Right lobe of liver (tissue), 6 donors: ENCODE measurements around the gene MACROD1. TPM values are rescaled to one million over a fixed set of nuclear protein-coding genes. Genes with fewer than 3 reads are reported as not detected.

ENCODE experiments used
- ATAC-seq, 4 donors: fragments of 200-7000 bp; cut with Tn5 transposase; one replicate each; pipeline ENCODE4 v1.9.1; 2020; ENCODE audit warnings: mild to moderate bottlenecking in 4 of 4, moderate library complexity in 4 of 4
- DNase-seq, 3 donors: peaks; one replicate each; pipeline ENCODE4 v3.0.0-alpha.2; 2020
- H3K27ac ChIP-seq, 3 donors: fragments of 200-600 bp; one replicate each; pipeline ENCODE4 v1.8.0; 2022
- H3K27me3 ChIP-seq, 2 donors: fragments of 200-600 bp; one replicate each; pipeline ENCODE4 v1.8.0; 2022
- H3K36me3 ChIP-seq, 4 donors: fragments of 200-600 bp; sonication (generic) in 1 of 4; one replicate each; pipeline versions ENCODE4 v1.5.1 to v1.8.0; 2017 to 2022; ENCODE audit warnings: control low read depth in 1 of 4
- H3K4me1 ChIP-seq, 4 donors: fragments of 200-600 bp; sonication (generic) in 1 of 4; one replicate each; pipeline versions ENCODE4 v1.5.1 to v1.8.0; 2017 to 2022; ENCODE audit warnings: control low read depth in 1 of 4
- H3K4me3 ChIP-seq, 3 donors: fragments of 200-600 bp; one replicate each; pipeline ENCODE4 v1.8.0; 2022
- H3K9me3 ChIP-seq, 4 donors: fragments of 200-600 bp; sonication (generic) in 1 of 4; one replicate each; pipeline versions ENCODE4 v1.5.1 to v1.8.0; 2017 to 2022; ENCODE audit warnings: control low read depth in 1 of 4
- POLR2A ChIP-seq: fragments of 450-650 bp; IDR thresholded peaks from one replicate; pipeline ENCODE4 v1.6.1; 2017; ENCODE audit warnings: antibody characterized with exemption, mild to moderate bottlenecking
- WGBS: methylation state at CpG from one replicate; pipeline ENCODE4 v1.1.6; 2018; ENCODE audit warnings: low coverage, low lambda C conversion rate; ENCODE audit not compliant: insufficient coverage; ENCODE audit errors: missing lambda C conversion rate; 5-methylcytosine and 5-hydroxymethylcytosine counted together
- intact Hi-C, 2 donors: fragments of 100-400 bp; cut with DNase I; formaldehyde crosslinking; loops; one replicate each; pipeline versions ENCODE4 v1.11.2 to v1.14.1; 2022
- total RNA-seq, 6 experiments: library from RNA; depleted of rRNA in 2 of 6; stranded (reverse); fragments of >200 nt in 2 of 6; fragmentation: NEBNext Ultra II Directional in 3 of 6; extraction: Animal tissue kit (Norgen Biotek cat#: 25700) in 3 of 6; gene quantifications; one replicate each; pipeline versions ENCODE4 v1.1.0 to v1.2.4, GENCODE V29; 2016 to 2023
- TF ChIP-seq, protein P1 (sequence below), 4 donors: fragments of 200-600 bp in 3 of 4; fragments of 450-650 bp in 1 of 4; IDR thresholded peaks; one replicate each; pipeline versions ENCODE4 v1.5.1 to v1.8.0; 2016 to 2022; ENCODE audit warnings: antibody characterized with exemption in 4 of 4, mild to moderate bottlenecking in 2 of 4
- donor health status: DM: no; HTN: yes; CAD: no.
- donor health status: DM: no; HTN: no; CAD: no.
- donor health status: DM: no; HTN: no; CAD: no.
- donor health status: DM: no; HTN: yes; CAD: no.
- donor health status: DM: no; HTN: yes; CAD: no.

Gene MACROD1
- total RNA-seq, 6 experiments from 2014 or later: 12.3 to 219 (median 27.8) TPM

DNA sequence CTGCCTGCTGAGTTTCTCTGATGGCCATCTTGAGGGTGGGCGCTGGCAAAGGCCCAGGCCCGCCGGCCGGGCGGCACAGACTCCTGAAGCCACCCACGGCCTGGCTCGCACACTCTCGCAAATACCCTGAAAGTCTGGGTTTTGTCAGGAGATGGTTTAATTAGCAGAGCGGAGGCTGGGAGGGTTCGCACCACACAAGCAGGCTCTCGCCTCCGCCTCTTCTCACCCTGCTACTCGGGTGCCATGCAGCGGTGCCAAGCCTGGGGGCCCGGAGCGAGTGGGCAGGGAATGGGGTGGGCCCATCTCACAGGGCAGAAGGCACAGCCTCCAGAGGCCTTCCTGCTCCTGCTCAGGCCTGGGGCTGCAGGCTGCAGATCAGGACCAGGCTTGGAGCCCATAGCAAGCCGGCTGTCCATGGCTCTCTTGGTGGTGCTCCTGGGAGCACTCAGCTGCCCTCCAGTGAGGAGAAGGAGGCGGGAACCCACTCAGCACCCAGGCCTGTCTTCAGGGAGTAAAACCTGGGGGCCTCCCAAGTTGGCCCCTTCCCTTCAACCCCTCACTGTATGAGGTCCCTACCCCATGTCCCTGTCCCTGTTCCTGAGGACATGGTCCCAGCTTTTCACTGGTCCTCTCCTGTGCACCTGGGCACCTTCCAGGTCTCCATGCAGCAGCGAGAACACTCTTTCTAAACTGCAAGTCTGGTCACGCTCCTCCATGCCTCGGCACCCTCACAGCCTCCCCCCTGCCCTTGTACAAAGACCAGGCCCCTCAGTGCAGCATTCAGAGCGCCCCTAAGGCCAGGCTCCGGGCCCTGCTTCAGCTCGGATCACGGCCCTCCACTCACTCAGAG lies 68.2 kb downstream of the MACROD1 start:
- TF ChIP-seq POLR2A: no peak
- TF ChIP-seq, protein P1, sequence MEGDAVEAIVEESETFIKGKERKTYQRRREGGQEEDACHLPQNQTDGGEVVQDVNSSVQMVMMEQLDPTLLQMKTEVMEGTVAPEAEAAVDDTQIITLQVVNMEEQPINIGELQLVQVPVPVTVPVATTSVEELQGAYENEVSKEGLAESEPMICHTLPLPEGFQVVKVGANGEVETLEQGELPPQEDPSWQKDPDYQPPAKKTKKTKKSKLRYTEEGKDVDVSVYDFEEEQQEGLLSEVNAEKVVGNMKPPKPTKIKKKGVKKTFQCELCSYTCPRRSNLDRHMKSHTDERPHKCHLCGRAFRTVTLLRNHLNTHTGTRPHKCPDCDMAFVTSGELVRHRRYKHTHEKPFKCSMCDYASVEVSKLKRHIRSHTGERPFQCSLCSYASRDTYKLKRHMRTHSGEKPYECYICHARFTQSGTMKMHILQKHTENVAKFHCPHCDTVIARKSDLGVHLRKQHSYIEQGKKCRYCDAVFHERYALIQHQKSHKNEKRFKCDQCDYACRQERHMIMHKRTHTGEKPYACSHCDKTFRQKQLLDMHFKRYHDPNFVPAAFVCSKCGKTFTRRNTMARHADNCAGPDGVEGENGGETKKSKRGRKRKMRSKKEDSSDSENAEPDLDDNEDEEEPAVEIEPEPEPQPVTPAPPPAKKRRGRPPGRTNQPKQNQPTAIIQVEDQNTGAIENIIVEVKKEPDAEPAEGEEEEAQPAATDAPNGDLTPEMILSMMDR (IDR thresholded peaks at IDR 0.05): no peak
- H3K4me1 ChIP-seq: peaks cover 0 to 13% (median 5%) of the 10 kb centered on the region in 4 donors
- H3K27me3 ChIP-seq: no peaks in the 10 kb centered on the region
- no peak overlapping the region for H3K4me3 ChIP-seq
- no peak overlapping the region for H3K27ac ChIP-seq
- H3K9me3 ChIP-seq: no peaks in the 10 kb centered on the region
- H3K36me3 ChIP-seq: no peaks in the 10 kb centered on the region
- DNase-seq: no peak
- ATAC-seq: no peak
- 92% methylated on average over 11 of the region's 25 CpGs for WGBS
- intact Hi-C loops: no loop called here

DNA sequence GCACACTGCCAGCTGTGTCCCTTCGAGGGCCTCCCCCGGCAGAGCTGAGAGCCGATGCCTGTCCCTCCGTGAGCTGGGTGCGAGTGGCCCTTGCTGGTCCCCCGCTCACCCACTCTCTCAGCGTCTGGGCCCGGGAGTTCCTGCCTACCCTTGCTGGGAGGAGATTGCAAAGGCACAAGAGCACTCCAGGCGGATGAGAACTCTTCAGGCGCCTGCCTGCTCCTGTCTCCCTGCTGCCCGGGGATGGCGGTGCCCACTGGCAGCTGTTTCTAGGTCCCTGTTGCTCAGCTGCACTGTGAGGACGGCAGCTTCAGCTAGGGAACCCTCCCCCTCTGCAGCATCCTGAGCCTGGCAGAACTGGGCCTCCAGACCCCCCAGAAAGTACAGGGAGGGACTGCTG lies 69.1 kb downstream of the MACROD1 start:
- DNase-seq (no peak), ATAC-seq (no peak)
- whole genome bisulfite sequencing: no CpG with 5 or more reads among the region's 13 CpGs
- intact Hi-C loops: no loop called here
- Histone ChIP-seq H3K27ac (no peak overlapping the region), H3K4me3 (no peak overlapping the region), H3K9me3 (no peaks in the 10 kb centered on the region), H3K36me3 (no peaks in the 10 kb centered on the region), H3K27me3 (no peaks in the 10 kb centered on the region), H3K4me1 (peaks cover 0 to 20% (median 6%) of the 10 kb centered on the region in 4 donors)
- TF ChIP-seq POLR2A: no peak
- TF ChIP-seq, protein P1 (IDR thresholded peaks at IDR 0.05): no peak

DNA sequence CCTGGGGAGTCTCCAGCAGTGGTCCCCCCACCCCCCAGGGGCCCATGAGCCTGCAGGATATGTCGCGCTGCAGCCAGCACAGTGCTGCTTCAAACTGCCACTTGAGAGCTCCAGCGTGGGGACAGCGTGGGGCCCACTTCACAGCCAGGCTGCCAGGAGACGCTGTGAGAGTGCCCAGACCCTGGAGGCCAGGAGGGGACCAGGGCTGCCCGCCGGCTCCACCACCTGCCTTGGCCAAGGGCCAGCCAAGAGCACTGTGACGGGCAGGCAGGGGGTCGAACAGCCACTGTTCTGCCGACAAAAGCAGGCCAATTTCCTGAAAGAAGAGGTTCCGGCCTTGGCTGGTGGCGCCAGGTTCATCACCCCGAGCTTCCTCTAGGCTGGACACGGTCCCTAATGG lies 70.0 kb downstream of the MACROD1 start:
- no peak for DNase-seq
- TF ChIP-seq, protein P1 (IDR thresholded peaks at IDR 0.05): no peak
- no peak for TF ChIP-seq POLR2A
- no peak overlapping the region for H3K27ac ChIP-seq
- ATAC-seq: no peak
- no peak overlapping the region for H3K4me3 ChIP-seq
- 60% methylated on average over 3 of the region's 14 CpGs for WGBS
- intact Hi-C loops: no loop called here
- H3K36me3 ChIP-seq: no peaks in the 10 kb centered on the region
- peaks cover 0 to 28% (median 6%) of the 10 kb centered on the region in 4 donors for H3K4me1 ChIP-seq
- H3K27me3 ChIP-seq: no peaks in the 10 kb centered on the region
- H3K9me3 ChIP-seq: no peaks in the 10 kb centered on the region

DNA sequence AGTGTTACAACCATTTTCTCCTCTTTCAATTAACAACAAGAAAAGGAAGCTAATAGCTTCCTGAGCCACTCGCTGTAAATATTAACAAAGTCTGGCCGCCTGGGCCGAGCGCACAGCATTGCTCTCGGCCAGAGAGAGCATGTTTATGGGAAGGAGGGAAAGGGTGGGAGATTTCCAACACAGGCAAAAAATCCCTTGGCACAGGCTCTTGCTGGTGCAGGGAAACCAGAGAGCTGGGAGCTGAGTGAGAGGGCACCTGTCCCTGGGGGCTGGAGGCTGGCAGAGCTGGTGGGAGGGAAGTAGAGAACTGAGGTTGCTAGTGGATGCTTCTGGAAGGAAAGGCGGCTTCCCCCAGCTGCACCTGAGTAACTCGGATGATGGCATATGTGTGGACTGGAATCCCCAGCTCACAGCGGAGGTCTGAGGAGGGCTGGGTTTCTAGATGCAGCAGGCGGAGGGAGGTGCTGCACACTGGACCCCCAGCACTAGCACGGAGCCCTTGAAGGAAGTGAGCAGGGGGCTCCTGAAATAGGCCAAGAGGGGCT lies 70.6 kb downstream of the MACROD1 start:
- no peak for DNase-seq
- TF ChIP-seq, protein P1 (IDR thresholded peaks at IDR 0.05): no peak
- TF ChIP-seq POLR2A: no peak
- no peak overlapping the region for H3K4me3 ChIP-seq
- no peaks in the 10 kb centered on the region for H3K27me3 ChIP-seq
- intact Hi-C loops: no loop called here
- WGBS: 74% methylated on average over 8 of the region's 10 CpGs
- H3K27ac ChIP-seq: no peak overlapping the region
- peaks cover 0 to 28% (median 6%) of the 10 kb centered on the region in 4 donors for H3K4me1 ChIP-seq
- H3K36me3 ChIP-seq: no peaks in the 10 kb centered on the region
- no peaks in the 10 kb centered on the region for H3K9me3 ChIP-seq
- no peak for ATAC-seq
